Vagina (tissue), 2 donors: Measurements from ENCODE around the gene LEO1.

Source experiments
- POLR2A ChIP-seq, 2 donors: fragments of 450-650 bp; IDR thresholded peaks; one replicate each; pipeline ENCODE4 v1.6.1; 2017; ENCODE audit warnings: antibody characterized with exemption in 2 of 2, mild to moderate bottlenecking in 2 of 2, moderate library complexity in 2 of 2
- POLR2AphosphoS5 ChIP-seq, 2 donors: sonication (generic); formaldehyde crosslinking; IDR thresholded peaks; one replicate each; pipeline ENCODE4 v1.9.0; 2017; ENCODE audit warnings: antibody characterized with exemption in 2 of 2, mild to moderate bottlenecking in 2 of 2, low read depth in 1 of 2; ENCODE audit not compliant: insufficient read depth in 1 of 2
- TF ChIP-seq, protein P1 (sequence below), 3 experiments: fragments of 450-650 bp in 2 of 3; fragments of 200-600 bp in 1 of 3; sonication (generic) in 1 of 3; IDR thresholded peaks; one replicate each; pipeline ENCODE4 v1.5.1; 2017 to 2019; ENCODE audit warnings: antibody characterized with exemption in 3 of 3, mild to moderate bottlenecking in 2 of 3, moderate library complexity in 2 of 3

DNA sequence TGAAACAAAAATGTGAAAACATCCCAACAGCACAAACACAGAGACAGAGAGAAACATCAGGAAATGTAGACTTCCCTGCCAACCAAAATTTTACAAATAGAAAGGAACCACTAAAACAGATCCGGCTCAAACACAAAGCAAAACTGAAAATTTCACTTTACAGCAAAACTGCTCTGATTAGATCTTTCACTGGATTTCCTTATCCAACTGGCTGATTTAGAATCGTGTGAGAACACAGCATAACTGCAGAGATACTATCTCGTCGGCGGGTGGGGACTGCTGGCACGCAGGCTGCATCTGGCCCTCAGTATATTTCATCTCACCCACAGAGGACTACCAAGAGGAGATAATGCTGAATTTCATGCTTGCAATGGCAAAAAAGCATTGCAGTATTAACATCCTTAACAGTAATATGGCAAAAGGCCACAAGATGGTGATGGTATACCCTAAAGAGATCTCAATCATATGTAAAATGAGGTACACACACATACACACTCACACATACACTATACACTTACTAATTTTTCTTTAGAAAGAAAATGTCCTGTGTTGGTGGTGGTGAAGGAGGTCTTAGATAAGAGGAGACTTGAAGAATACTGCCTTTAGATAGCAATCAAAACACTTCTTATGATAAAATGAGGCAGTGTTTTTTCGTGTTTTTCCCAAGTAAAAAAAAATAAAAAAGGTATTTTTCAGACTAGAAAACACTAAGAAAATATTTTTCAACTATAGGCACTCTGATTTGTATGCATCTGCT is 10.6 kb upstream of the LEO1 start:
- TF ChIP-seq, protein P1, sequence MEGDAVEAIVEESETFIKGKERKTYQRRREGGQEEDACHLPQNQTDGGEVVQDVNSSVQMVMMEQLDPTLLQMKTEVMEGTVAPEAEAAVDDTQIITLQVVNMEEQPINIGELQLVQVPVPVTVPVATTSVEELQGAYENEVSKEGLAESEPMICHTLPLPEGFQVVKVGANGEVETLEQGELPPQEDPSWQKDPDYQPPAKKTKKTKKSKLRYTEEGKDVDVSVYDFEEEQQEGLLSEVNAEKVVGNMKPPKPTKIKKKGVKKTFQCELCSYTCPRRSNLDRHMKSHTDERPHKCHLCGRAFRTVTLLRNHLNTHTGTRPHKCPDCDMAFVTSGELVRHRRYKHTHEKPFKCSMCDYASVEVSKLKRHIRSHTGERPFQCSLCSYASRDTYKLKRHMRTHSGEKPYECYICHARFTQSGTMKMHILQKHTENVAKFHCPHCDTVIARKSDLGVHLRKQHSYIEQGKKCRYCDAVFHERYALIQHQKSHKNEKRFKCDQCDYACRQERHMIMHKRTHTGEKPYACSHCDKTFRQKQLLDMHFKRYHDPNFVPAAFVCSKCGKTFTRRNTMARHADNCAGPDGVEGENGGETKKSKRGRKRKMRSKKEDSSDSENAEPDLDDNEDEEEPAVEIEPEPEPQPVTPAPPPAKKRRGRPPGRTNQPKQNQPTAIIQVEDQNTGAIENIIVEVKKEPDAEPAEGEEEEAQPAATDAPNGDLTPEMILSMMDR (IDR thresholded peaks at IDR 0.05): peak in 1 of 3 experiments; percentile 1
- no peak for TF ChIP-seq POLR2AphosphoS5 (IDR thresholded peaks at IDR 0.05; ENCODE audit: insufficient read depth in 1 of 2, low read depth in 1 of 2)
- no peak for TF ChIP-seq POLR2A (IDR thresholded peaks at IDR 0.05)
